Jurkat, Clone E6-1 (cell line): ENCODE measurements around the gene NEK6.

Experiments
- DNase-seq: peaks from one replicate; pipeline ENCODE4 v3.0.0-alpha.2; 2011; ENCODE audit warnings: low read depth, low spot score
- H3K4me3 ChIP-seq: 2 replicates; pipeline ENCODE4 v1.5.1; 2011; ENCODE audit warnings: mild to moderate bottlenecking, low read length, control low read depth, moderate library complexity

The NEK6 gene

GRCh38 chr9:124307379-124308030 lies 49.8 kb downstream of the NEK6 start:
- H3K4me3 ChIP-seq, result no peak overlapping the region
- no peak for DNase-seq

- no peak overlapping the region for H3K4me3 ChIP-seq
- no peak for DNase-seq
Observed at GRCh38 chr9:124308606-124309491, 51.1 kb downstream of the NEK6 start.

GRCh38 chr9:124309667-124310084 lies 51.9 kb downstream of the NEK6 start:
- DNase-seq, result no peak
- H3K4me3 ChIP-seq, result no peak overlapping the region

DNA sequence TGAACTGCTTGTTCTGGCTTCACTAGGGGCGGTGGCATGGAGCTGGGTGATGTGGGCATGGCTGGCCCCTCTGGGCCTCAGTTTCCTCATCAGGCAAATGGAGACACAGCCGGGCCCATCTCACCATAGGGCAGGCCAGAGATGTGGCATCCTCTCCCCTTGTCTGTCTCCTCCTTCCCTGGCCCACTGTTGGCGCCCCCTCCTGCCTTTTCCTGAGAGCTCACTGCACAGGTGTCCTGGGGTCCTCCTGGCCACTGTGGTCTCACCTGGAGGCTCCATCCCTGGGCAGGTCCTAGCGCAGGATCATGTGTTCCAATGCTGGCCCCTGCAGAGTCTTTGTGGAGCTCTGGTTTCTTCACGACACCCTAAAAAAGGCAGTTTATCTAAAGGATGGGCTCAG lies 53.5 kb downstream of the NEK6 start:
- H3K4me3 ChIP-seq, result no peak overlapping the region
- no peak for DNase-seq

DNA sequence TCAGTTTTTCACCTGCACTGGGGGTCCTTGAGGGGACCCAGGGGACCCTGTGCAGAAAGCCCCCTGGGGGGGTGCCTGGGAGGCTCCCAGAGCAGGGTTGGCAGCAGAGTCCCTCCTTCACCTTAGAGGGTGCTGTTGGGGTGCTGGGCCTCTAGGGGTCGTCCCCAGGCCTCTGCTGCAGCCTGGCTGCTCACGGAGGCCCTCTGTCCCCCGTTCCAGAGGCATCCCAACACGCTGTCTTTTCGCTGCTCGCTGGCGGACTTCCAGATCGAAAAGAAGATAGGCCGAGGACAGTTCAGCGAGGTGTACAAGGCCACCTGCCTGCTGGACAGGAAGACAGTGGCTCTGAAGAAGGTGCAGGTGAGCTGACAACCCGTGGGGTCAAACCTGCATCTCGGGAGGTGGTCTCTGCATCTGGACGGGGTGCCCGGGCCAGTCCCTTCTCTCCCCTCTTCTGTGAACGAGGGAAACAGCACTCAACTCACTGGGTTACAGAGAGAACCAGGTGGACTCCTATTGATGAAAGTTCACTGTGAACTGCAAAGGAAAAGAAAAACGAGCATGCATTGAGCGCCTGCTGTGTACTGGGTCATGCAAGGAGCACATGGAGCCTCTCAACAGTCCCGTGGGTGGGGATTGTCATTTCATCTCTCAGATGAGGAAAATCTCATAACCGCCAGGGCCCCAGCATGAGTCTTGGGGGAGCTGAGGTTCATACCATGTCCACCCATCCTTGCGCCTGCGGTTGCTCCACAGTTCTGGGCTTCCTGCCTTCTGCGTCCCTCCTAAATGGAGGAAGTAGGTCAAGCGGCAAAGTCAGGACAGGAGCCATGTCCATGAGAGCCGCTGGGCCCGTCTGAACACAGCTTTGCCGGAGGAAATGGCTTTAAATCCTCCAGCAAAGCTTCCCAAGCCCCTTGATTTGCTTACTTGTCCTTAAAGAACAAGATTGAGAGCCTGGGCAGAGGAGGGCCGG lies 54.8 kb downstream of the NEK6 start:
- no peak for DNase-seq
- no peak overlapping the region for H3K4me3 ChIP-seq

- H3K4me3 ChIP-seq, result no peak overlapping the region
- DNase-seq, result no peak
Observed at GRCh38 chr9:124313940-124314339, 56.2 kb downstream of the NEK6 start.

DNA sequence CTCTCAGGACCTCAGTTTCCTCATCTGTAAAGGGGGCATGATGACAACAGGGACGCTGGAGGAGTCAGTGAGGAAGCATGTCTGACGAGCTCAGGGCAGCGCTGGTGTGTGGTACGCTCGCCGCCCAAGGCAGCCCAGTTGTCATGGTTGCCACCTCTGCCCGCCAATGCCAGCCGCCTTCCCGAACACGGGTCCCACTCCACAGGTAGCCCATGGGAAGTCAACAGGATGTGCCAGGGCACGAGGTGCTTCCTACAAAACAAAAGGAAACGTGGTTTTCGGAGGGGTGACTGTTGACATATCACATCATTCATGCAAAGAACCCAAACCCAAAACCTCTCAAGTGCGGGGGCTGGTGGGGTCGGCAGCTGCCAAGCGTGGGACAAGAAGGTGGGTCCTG lies 58.1 kb downstream of the NEK6 start:
- DNase-seq, result no peak

GRCh38 chr9:124320062-124320973 lies 62.6 kb downstream of the NEK6 start:
- H3K4me3 ChIP-seq, result no peak overlapping the region
- peak; percentile 15 for DNase-seq

More for the DNA sequence above, 58.1 kb downstream of the NEK6 start:
- H3K4me3 ChIP-seq, result no peak overlapping the region

DNA sequence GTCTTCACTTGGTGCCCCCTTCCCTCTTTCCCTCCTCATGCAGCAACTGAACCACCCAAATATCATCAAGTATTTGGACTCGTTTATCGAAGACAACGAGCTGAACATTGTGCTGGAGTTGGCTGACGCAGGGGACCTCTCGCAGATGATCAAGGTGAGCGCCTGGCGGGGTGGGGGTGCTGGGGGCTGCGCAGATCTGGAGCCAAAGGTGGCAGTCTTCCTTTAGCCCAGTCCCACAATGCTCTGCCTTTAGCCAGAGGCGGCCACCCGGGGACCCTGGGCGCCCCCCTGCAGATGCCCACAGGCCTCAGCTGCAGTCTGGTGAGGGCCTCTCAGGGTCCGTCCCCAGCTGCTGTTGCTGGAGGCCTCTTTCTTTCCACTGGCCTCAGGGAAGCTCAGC lies 63.7 kb downstream of the NEK6 start:
- no peak overlapping the region for H3K4me3 ChIP-seq
- DNase-seq, result no peak

GRCh38 chr9:124321935-124322334 lies 64.2 kb downstream of the NEK6 start:
- DNase-seq, result no peak
- no peak overlapping the region for H3K4me3 ChIP-seq

- DNase-seq, result peak; percentile 87
Observed at GRCh38 chr9:124322618-124323432, 65.1 kb downstream of the NEK6 start.

GRCh38 chr9:124323904-124324303 lies 66.2 kb downstream of the NEK6 start:
- no peak overlapping the region for H3K4me3 ChIP-seq
- no peak for DNase-seq

More at GRCh38 chr9:124322618-124323432, 65.1 kb downstream of the NEK6 start:
- H3K4me3 ChIP-seq, result no peak overlapping the region

GRCh38 chr9:124325816-124326215 lies 68.1 kb downstream of the NEK6 start:
- no peak for DNase-seq
- H3K4me3 ChIP-seq, result no peak overlapping the region

- H3K4me3 ChIP-seq, result no peak overlapping the region
Observed at GRCh38 chr9:124326378-124326777, 68.6 kb downstream of the NEK6 start.

DNA sequence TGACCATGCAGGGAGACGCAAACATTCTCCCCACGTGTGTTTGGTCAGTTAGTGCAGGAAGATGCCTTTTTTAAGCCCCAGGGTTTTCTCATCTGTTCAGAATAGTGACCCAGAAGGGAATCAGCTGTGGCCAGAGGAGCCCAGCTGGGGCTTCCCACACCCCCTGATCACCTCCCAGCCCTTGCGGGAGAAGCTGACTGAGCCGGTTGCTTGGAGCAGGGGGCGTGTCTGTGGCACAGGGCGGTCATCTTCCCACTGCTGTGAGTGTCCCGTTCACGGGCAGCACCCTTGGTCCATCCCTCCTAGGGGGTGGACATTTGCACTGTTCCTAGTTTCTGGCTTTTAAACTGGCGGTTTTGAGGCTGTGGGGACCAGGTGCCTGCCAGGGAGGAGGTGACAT lies 69.7 kb downstream of the NEK6 start:
- H3K4me3 ChIP-seq, result no peak overlapping the region
- DNase-seq, result no peak

More at GRCh38 chr9:124326378-124326777, 68.6 kb downstream of the NEK6 start:
- DNase-seq, result no peak

GRCh38 chr9:124328285-124328684 lies 70.5 kb downstream of the NEK6 start:
- no peak overlapping the region for H3K4me3 ChIP-seq
- no peak for DNase-seq

GRCh38 chr9:124329206-124329792 lies 71.5 kb downstream of the NEK6 start:
- no peak for DNase-seq
- no peak overlapping the region for H3K4me3 ChIP-seq
